IMR-90 (cell line): ENCODE data around the gene MADD. TPM values are rescaled to one million over a fixed set of nuclear protein-coding genes. Genes with fewer than 3 reads are reported as not detected.

ENCODE experiments used
- ATAC-seq: fragments of 200-7000 bp; cut with Tn5 transposase; 2 replicates; pipeline ENCODE4 v1.9.1; 2020; ENCODE audit warnings: low read depth, mild to moderate bottlenecking, moderate library complexity
- BruUV-seq: library from RNA; stranded (reverse); fragments of 400-500 nt; replicated peaks from 2 replicates; lab custom pipeline; 2021; lab: Mats Ljungman, UMichigan
- CTCF ChIA-PET: fragments of 300-600 bp; formaldehyde crosslinking; extraction: SDS; loops from one replicate; lab custom pipeline; 2021; ENCODE audit warnings: antibody characterized with exemption; lab: Yijun Ruan, JAX
- POLR2A ChIA-PET: fragments of 300-600 bp; sonication (Branson Sonifier 250); formaldehyde crosslinking; loops from one replicate; lab custom pipeline; 2022; ENCODE audit warnings: antibody characterized with exemption; ENCODE audit not compliant: unreplicated experiment; lab: Charles Lee
- DNase-seq: peaks from one replicate; pipeline ENCODE4 v3.0.0; 2013
- H2AFZ ChIP-seq: replicated peaks from 2 replicates; pipeline ENCODE3; 2013; ENCODE audit warnings: low read length, mild to moderate bottlenecking; ENCODE audit not compliant: poor library complexity
- H2AK5ac ChIP-seq: 2 replicates; pipeline ENCODE4 v1.6.1; 2013; ENCODE audit warnings: low read depth, low read length, inconsistent platforms
- H2AK9ac ChIP-seq: replicated peaks from 2 replicates; pipeline ENCODE3; 2013; ENCODE audit warnings: mild to moderate bottlenecking, low read depth, low read length, moderate library complexity; ENCODE audit not compliant: poor library complexity
- H2BK120ac ChIP-seq: 2 replicates; pipeline ENCODE4 v1.6.1; 2013; ENCODE audit warnings: low read depth, low read length, inconsistent platforms
- H2BK15ac ChIP-seq: 3 replicates; pipeline ENCODE4 v1.6.1; 2013; ENCODE audit warnings: low read depth, low read length, inconsistent platforms
- H2BK20ac ChIP-seq: 2 replicates; pipeline ENCODE4 v1.6.1; 2013; ENCODE audit warnings: low read depth, mild to moderate bottlenecking, inconsistent platforms, low read length, moderate library complexity
- H2BK5ac ChIP-seq: 2 replicates; pipeline ENCODE4 v1.6.1; 2013; ENCODE audit warnings: mild to moderate bottlenecking, low read depth, low read length, inconsistent platforms; ENCODE audit not compliant: poor library complexity, severe bottlenecking
- H3K14ac ChIP-seq: replicated peaks from 2 replicates; pipeline ENCODE4 v1.6.1; 2013; ENCODE audit warnings: low read depth, low read length, inconsistent platforms
- H3K18ac ChIP-seq: 2 replicates; pipeline ENCODE4 v1.6.1; 2013; ENCODE audit warnings: low read depth, low read length, control low read depth
- H3K23ac ChIP-seq: 2 replicates; pipeline ENCODE4 v1.6.1; 2013; ENCODE audit warnings: low read depth, low read length, inconsistent platforms
- H3K27ac ChIP-seq: 2 replicates; pipeline ENCODE4 v1.5.1; 2013; ENCODE audit warnings: mild to moderate bottlenecking, control low read depth, low read length; ENCODE audit not compliant: insufficient read depth
- H3K27me3 ChIP-seq: 2 replicates; pipeline ENCODE4 v1.6.1; 2013; ENCODE audit warnings: low read length; ENCODE audit not compliant: control insufficient read depth, insufficient read depth
- H3K36me3 ChIP-seq: 2 replicates; pipeline ENCODE4 v1.6.1; 2013; ENCODE audit warnings: low read length, mixed read lengths; ENCODE audit not compliant: control insufficient read depth, insufficient read depth
- H3K4ac ChIP-seq: 2 replicates; pipeline ENCODE4 v1.6.1; 2013; ENCODE audit warnings: low read depth, low read length, inconsistent platforms
- H3K4me1 ChIP-seq: 2 replicates; pipeline ENCODE4 v1.6.1; 2013; ENCODE audit warnings: low read length, mixed read lengths; ENCODE audit not compliant: control insufficient read depth, insufficient read depth
- H3K4me2 ChIP-seq: 2 replicates; pipeline ENCODE4 v1.6.1; 2013; ENCODE audit warnings: low read depth, mild to moderate bottlenecking, control low read depth, low read length, moderate library complexity
- H3K4me3 ChIP-seq: 2 replicates; pipeline ENCODE4 v1.5.1; 2013; ENCODE audit warnings: low read depth, mild to moderate bottlenecking, control low read depth, low read length, moderate library complexity; ENCODE audit not compliant: insufficient read depth
- H3K56ac ChIP-seq: 2 replicates; pipeline ENCODE4 v1.6.1; 2013; ENCODE audit warnings: low read length, inconsistent platforms; ENCODE audit not compliant: insufficient read depth; ENCODE audit errors: extremely low read depth
- H3K79me1 ChIP-seq, 2 experiments: 2 replicates each; pipeline ENCODE4 v1.6.1; 2013; ENCODE audit warnings: low read length in 2 of 2, inconsistent platforms in 1 of 2, low read depth in 1 of 2
- H3K9ac ChIP-seq: 2 replicates; pipeline ENCODE4 v1.6.1; 2013; ENCODE audit warnings: low read depth, low read length, control low read depth
- H3K9me1 ChIP-seq: 2 replicates; pipeline ENCODE4 v1.6.1; 2013; ENCODE audit warnings: low read length, inconsistent platforms; ENCODE audit not compliant: insufficient read depth
- H3K9me3 ChIP-seq: 2 replicates; pipeline ENCODE4 v1.6.1; 2013; ENCODE audit warnings: low read length; ENCODE audit not compliant: control insufficient read depth, insufficient read depth
- H4K20me1 ChIP-seq: 2 replicates; pipeline ENCODE4 v1.6.1; 2013; ENCODE audit warnings: low read length, inconsistent platforms; ENCODE audit not compliant: insufficient read depth
- H4K5ac ChIP-seq: 2 replicates; pipeline ENCODE4 v1.6.1; 2013; ENCODE audit warnings: mild to moderate bottlenecking, low read depth, low read length, control low read depth
- H4K8ac ChIP-seq, 2 experiments: 2 replicates each; pipeline ENCODE4 v1.6.1; 2013; ENCODE audit warnings: low read depth in 2 of 2, low read length in 2 of 2, control low read depth in 1 of 2, inconsistent platforms in 1 of 2
- H4K91ac ChIP-seq: 2 replicates; pipeline ENCODE4 v1.6.1; 2013; ENCODE audit warnings: low read depth, low read length, inconsistent platforms; ENCODE audit not compliant: insufficient read depth
- CEBPB ChIP-seq: IDR thresholded peaks from 2 replicates; pipeline ENCODE4 v1.6.1; 2012; ENCODE audit warnings: low read depth, low read length, improper control_type of control experiment
- CHD1 ChIP-seq: IDR thresholded peaks from 2 replicates; pipeline ENCODE4 v1.6.1; 2012; ENCODE audit warnings: low read depth, low read length, improper control_type of control experiment
- FOS ChIP-seq: fragments of 150-350 bp; IDR thresholded peaks from 2 replicates; pipeline ENCODE4 v1.6.1; 2016; ENCODE audit warnings: low read depth, low read length
- MAFK ChIP-seq: IDR thresholded peaks from 2 replicates; pipeline ENCODE4 v1.6.1; 2012; ENCODE audit warnings: low read depth, low read length, improper control_type of control experiment
- MAZ ChIP-seq: IDR thresholded peaks from 2 replicates; pipeline ENCODE4 v1.6.1; 2012; ENCODE audit warnings: low read depth, mild to moderate bottlenecking, low read length, improper control_type of control experiment, moderate library complexity, borderline replicate concordance
- MXI1 ChIP-seq: IDR thresholded peaks from 2 replicates; pipeline ENCODE4 v1.6.1; 2012; ENCODE audit warnings: low read depth, mild to moderate bottlenecking, low read length, moderate library complexity, borderline replicate concordance
- NFE2L2 ChIP-seq: fragments of 150-350 bp; IDR thresholded peaks from 2 replicates; pipeline ENCODE4 v1.6.1; 2016; ENCODE audit warnings: low read depth, mild to moderate bottlenecking, low read length
- POLR2A ChIP-seq: IDR thresholded peaks from 2 replicates; pipeline ENCODE4 v1.6.1; 2012; ENCODE audit warnings: mild to moderate bottlenecking, low read depth, low read length
- RAD21 ChIP-seq: IDR thresholded peaks from 2 replicates; pipeline ENCODE4 v1.6.1; 2012; ENCODE audit warnings: low read length, improper control_type of control experiment
- RCOR1 ChIP-seq: IDR thresholded peaks from 2 replicates; pipeline ENCODE4 v1.6.1; 2012; ENCODE audit warnings: mild to moderate bottlenecking, low read length, improper control_type of control experiment; ENCODE audit not compliant: insufficient replicate concordance
- RFX5 ChIP-seq: IDR thresholded peaks from 2 replicates; pipeline ENCODE4 v1.8.0; 2012; ENCODE audit warnings: low read depth, mild to moderate bottlenecking, low read length, moderate library complexity
- SMC3 ChIP-seq: fragments of 150-350 bp; IDR thresholded peaks from 2 replicates; pipeline ENCODE4 v1.6.1; 2016; ENCODE audit warnings: low read depth, mild to moderate bottlenecking, antibody characterized with exemption, low read length, moderate library complexity
- WGBS, 2 experiments: methylation state at CpG; one replicate each; pipeline versions ENCODE4 v1.1.5 to v1.1.7; 2013; ENCODE audit warnings: missing lambda C conversion rate in 2 of 2; ENCODE audit not compliant: insufficient read length in 1 of 2; ENCODE audit errors: extremely low coverage in 2 of 2; 5-methylcytosine and 5-hydroxymethylcytosine counted together
- dilution Hi-C: fragments of 300-500 bp; cut with HindIII; formaldehyde crosslinking; loops from one replicate; pipeline ENCODE4 v1.14.3; 2018; ENCODE audit warnings: low sequenced_read_pairs; ENCODE audit not compliant: unreplicated experiment
- in situ Hi-C: fragments of 300-500 bp; cut with MboI; formaldehyde crosslinking; loops from 3 replicates; pipeline ENCODE4 v1.14.3; 2019; ENCODE audit warnings: low sequenced_read_pairs, inconsistent platforms, mixed read lengths
- intact Hi-C: fragments of 100-400 bp; cut with micrococcal nuclease; formaldehyde crosslinking; loops from 2 replicates; pipeline ENCODE4 v1.10.0; 2022
- polyA plus RNA-seq, 3 experiments: library from polyadenylated mRNA; depleted of rRNA; stranded (reverse); fragments of >200 nt; gene quantifications; 2 replicates each; pipeline ENCODE4 v1.2.3, GENCODE V29; 2012; ENCODE audit warnings: low replicate concordance in 1 of 3
- total RNA-seq: library from RNA; depleted of rRNA; stranded (reverse); fragments of >200 nt; gene quantifications from 2 replicates; pipeline ENCODE4 v1.2.3, GENCODE V29; 2012
- TF ChIP-seq, protein P1 (sequence below): fragments of 150-350 bp; IDR thresholded peaks from 2 replicates; pipeline ENCODE4 v1.6.1; 2016; ENCODE audit warnings: low read depth, mild to moderate bottlenecking, low read length, moderate library complexity, borderline replicate concordance
- TF ChIP-seq, protein P2 (sequence below): conservative IDR thresholded peaks from 2 replicates; pipeline ENCODE4 v1.5.1; 2012; ENCODE audit warnings: mild to moderate bottlenecking, low read depth, low read length, improper control_type of control experiment
- TF ChIP-seq, protein P3 (sequence below): fragments of 150-350 bp; IDR thresholded peaks from 2 replicates; pipeline ENCODE4 v1.6.1; 2017; ENCODE audit warnings: mild to moderate bottlenecking, antibody characterized with exemption, low read length, low read depth

Gene MADD
- total and polyA plus RNA-seq, 2 of the 4 experiments (the other 2 are of a cell fraction): 13.3 to 16.4 TPM

DNA sequence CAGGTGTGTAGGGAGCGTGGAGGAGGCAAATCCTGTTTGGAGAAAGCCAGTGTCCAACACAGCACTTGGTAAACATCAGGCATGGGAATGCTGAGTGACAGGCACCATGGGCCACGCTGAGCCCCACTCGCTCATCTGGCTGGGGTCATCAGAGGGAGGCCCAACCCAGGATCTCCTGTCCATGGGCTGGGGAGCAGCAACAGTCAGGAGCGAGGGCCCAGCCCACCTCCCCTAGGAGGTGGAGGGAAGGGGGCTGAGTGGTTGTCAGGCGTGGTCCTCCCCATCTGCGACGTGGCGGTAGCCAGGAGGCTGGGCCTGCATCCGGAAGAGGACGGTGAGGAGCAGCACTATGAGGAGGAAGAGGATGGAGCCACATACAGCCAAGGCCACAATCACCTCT is 30.1 kb upstream of the MADD start:
- peaks cover 53% of the 10 kb centered on the region for H3K36me3 ChIP-seq
- H2BK20ac ChIP-seq: no peak overlapping the region
- intact Hi-C loops (no loop called here), in situ Hi-C loops (no loop called here), dilution Hi-C loops (no loop called here)
- H3K4me1 ChIP-seq: peaks cover 8% of the 10 kb centered on the region
- no peak overlapping the region for H3K4ac ChIP-seq
- H2BK120ac ChIP-seq: no peak overlapping the region
- H3K18ac ChIP-seq: no peak overlapping the region
- H3K4me2 ChIP-seq: no peak overlapping the region
- H3K79me1 ChIP-seq: peaks cover 0 to 26% of the 10 kb centered on the region in 2 experiments; a peak in 1 of 4 replicates
- no peak overlapping the region for H4K91ac ChIP-seq
- no peaks in the 10 kb centered on the region for H3K27me3 ChIP-seq
- H3K14ac ChIP-seq: no peak overlapping the region
- H3K56ac ChIP-seq: no peak overlapping the region
- H4K20me1 ChIP-seq: no peaks in the 10 kb centered on the region
- 95% methylated on average over 3 of the region's 10 CpGs; no CpG with 5 or more reads in 1 of the 2 experiments for WGBS, 2 experiments
- H3K9ac ChIP-seq: no peak overlapping the region
- BruUV-seq: no TSS peak
- H3K23ac ChIP-seq: no peak overlapping the region
- DNase-seq (no peak), ATAC-seq (no peak)
- no peak overlapping the region for H4K5ac ChIP-seq
- no peak overlapping the region for H2BK15ac ChIP-seq
- POLR2A ChIA-PET: no interaction called here
- H3K4me3 ChIP-seq: no peak overlapping the region
- H4K8ac ChIP-seq: no peak overlapping the region
- peaks cover 8% of the 10 kb centered on the region for H3K9me1 ChIP-seq
- H2AK9ac ChIP-seq: no peak overlapping the region
- H2AFZ ChIP-seq: no peak overlapping the region
- H2BK5ac ChIP-seq: no peak overlapping the region
- TF ChIP-seq RCOR1 (no peak), FOS (no peak), NFE2L2 (no peak), MXI1 (no peak), RFX5 (no peak), SMC3 (no peak), RAD21 (no peak), MAFK (no peak), CHD1 (no peak), POLR2A (no peak), MAZ (no peak), CEBPB (no peak)
- TF ChIP-seq, protein P1, sequence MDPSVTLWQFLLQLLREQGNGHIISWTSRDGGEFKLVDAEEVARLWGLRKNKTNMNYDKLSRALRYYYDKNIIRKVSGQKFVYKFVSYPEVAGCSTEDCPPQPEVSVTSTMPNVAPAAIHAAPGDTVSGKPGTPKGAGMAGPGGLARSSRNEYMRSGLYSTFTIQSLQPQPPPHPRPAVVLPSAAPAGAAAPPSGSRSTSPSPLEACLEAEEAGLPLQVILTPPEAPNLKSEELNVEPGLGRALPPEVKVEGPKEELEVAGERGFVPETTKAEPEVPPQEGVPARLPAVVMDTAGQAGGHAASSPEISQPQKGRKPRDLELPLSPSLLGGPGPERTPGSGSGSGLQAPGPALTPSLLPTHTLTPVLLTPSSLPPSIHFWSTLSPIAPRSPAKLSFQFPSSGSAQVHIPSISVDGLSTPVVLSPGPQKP: no peak
- TF ChIP-seq, protein P2, sequence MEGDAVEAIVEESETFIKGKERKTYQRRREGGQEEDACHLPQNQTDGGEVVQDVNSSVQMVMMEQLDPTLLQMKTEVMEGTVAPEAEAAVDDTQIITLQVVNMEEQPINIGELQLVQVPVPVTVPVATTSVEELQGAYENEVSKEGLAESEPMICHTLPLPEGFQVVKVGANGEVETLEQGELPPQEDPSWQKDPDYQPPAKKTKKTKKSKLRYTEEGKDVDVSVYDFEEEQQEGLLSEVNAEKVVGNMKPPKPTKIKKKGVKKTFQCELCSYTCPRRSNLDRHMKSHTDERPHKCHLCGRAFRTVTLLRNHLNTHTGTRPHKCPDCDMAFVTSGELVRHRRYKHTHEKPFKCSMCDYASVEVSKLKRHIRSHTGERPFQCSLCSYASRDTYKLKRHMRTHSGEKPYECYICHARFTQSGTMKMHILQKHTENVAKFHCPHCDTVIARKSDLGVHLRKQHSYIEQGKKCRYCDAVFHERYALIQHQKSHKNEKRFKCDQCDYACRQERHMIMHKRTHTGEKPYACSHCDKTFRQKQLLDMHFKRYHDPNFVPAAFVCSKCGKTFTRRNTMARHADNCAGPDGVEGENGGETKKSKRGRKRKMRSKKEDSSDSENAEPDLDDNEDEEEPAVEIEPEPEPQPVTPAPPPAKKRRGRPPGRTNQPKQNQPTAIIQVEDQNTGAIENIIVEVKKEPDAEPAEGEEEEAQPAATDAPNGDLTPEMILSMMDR: no peak
- TF ChIP-seq, protein P3, sequence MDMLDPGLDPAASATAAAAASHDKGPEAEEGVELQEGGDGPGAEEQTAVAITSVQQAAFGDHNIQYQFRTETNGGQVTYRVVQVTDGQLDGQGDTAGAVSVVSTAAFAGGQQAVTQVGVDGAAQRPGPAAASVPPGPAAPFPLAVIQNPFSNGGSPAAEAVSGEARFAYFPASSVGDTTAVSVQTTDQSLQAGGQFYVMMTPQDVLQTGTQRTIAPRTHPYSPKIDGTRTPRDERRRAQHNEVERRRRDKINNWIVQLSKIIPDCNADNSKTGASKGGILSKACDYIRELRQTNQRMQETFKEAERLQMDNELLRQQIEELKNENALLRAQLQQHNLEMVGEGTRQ: no peak
- H3K9me3 ChIP-seq: no peaks in the 10 kb centered on the region
- no peak overlapping the region for H2AK5ac ChIP-seq
- no peak overlapping the region for H3K27ac ChIP-seq
- CTCF ChIA-PET: no interaction called here
